ENCODE data around the gene USO1.
"Not testable (repeated sequence)": the region's sequence is repeated elsewhere in the genome, so short reads cannot be mapped to it uniquely, and the experiment has no call there.

The USO1 gene

DNA sequence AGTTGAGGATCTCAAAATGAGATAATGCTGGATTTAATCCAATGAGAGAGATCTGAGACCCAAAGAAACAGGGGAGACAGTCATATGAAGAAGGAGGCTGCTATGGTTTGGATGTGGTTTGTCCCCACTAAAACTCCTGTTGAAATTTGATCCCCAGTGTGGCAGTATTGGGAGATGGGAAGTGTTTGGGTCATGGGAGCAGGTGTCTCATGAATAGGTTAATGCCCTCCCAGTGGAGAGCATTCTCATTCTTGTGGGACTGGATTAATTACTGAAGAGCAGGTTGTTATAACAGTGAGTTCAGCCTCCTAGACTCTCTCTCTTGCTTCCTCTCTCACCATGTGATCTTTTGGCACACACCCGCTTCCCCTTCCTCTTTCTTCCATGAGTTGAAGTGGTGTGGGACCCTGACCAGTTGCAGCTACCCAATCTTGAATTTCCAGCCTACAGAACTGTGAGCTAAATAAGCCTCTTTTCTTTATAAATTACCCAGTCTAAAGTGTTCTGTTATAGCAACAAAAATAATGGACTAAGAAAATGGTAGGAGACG, 107.6 kb downstream of the USO1 start:
- Histone ChIP-seq H3K9me3 (peaks cover 5% of the 10 kb centered on the region; the same call in 1 of the 2 replicates), H3K4me3 (no peak overlapping the region), H3K36me3 (no peaks in the 10 kb centered on the region), H3K4me2 (no peak overlapping the region), H3K27me3 (no peaks in the 10 kb centered on the region), H4K20me1 (no peaks in the 10 kb centered on the region), H3K4me1 (peaks cover 3% of the 10 kb centered on the region; the same call in 1 of the 2 replicates), H3K27ac (no peak overlapping the region), H3K9ac (no peak overlapping the region)
- no peak for TF ChIP-seq Cebpa-rat (IDR thresholded peaks at IDR 0.05)

GRCh38 chr4:75834095-75834771, 109.9 kb downstream of the USO1 start:
- no peaks in the 10 kb centered on the region for H3K27me3 ChIP-seq
- no peak overlapping the region for H3K27ac ChIP-seq
- TF ChIP-seq Cebpa-rat (IDR thresholded peaks at IDR 0.05), result no peak
- no peak overlapping the region for H3K4me3 ChIP-seq
- no peaks in the 10 kb centered on the region for H3K36me3 ChIP-seq
- no peak overlapping the region for H3K4me2 ChIP-seq
- H3K4me1 ChIP-seq, result peaks cover 3% of the 10 kb centered on the region; the same call in 1 of the 2 replicates
- H3K9ac ChIP-seq, result no peak overlapping the region
- H3K9me3 ChIP-seq, result peaks cover 5% of the 10 kb centered on the region; the same call in 1 of the 2 replicates
- no peaks in the 10 kb centered on the region for H4K20me1 ChIP-seq

GRCh38 chr4:75834772-75835154, 110.4 kb downstream of the USO1 start:
- TF ChIP-seq Cebpa-rat (IDR thresholded peaks at IDR 0.05), result no peak
- Histone ChIP-seq H3K4me2 (no peak overlapping the region), H3K36me3 (no peaks in the 10 kb centered on the region)

DNA sequence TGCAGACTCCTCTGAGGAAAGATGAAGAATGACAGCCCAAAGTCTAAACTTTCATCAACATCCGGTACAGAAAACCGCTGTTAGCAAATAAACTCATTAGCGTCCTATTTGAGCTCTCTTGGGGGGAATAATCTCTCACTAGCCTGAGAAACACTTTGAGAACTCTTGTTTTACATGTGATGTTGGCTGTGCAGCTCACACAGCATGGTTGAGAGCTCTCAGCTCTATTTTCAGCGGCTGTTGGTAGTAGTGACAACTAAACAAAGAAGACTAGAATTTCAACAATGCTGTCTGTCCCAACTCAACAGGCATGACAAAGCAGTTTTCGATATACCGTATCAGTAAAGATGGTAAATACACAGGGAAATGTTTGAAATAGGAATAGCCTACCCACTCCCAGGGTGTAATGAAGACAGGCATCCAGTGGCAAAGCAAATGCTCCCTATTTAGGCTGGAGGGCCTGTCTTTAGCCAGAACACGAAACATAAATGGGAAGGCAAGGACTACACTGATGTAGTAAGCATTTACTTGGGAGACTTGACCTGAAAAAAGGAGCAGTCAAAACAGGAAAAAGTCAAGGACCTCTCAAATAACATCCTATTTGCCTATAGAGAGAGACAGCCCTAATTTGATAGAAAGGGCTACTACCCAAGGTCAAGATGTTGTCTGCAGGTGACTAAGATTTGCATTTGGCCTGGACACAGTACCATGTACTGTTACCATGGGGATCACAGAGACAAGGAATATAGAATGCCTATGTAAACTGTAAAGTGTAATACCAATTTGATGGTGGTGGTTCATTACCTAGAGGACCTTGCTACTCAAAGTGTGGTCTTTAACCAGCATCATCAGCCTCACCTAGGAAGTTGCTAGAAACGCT, 117.5 kb downstream of the USO1 start:
- Histone ChIP-seq H3K9me3 (no peaks in the 10 kb centered on the region), H3K9ac (no peak overlapping the region), H3K27ac (no peak overlapping the region), H3K4me1 (no peaks in the 10 kb centered on the region), H3K36me3 (no peaks in the 10 kb centered on the region), H3K4me3 (no peak overlapping the region), H3K27me3 (no peaks in the 10 kb centered on the region), H3K4me2 (no peak overlapping the region), H4K20me1 (no peaks in the 10 kb centered on the region)
- no peak for TF ChIP-seq Cebpa-rat (IDR thresholded peaks at IDR 0.05)

More at GRCh38 chr4:75834772-75835154, 110.4 kb downstream of the USO1 start:
- H3K9me3 ChIP-seq, result peaks cover 5% of the 10 kb centered on the region; the same call in 1 of the 2 replicates
- peaks cover 3% of the 10 kb centered on the region; the same call in 1 of the 2 replicates for H3K4me1 ChIP-seq
- no peak overlapping the region for H3K9ac ChIP-seq
- no peaks in the 10 kb centered on the region for H4K20me1 ChIP-seq
- H3K4me3 ChIP-seq, result no peak overlapping the region
- no peak overlapping the region for H3K27ac ChIP-seq
- no peaks in the 10 kb centered on the region for H3K27me3 ChIP-seq

- no peak overlapping the region for H3K4me2 ChIP-seq
- H3K27ac ChIP-seq, result no peak overlapping the region
- no peaks in the 10 kb centered on the region for H4K20me1 ChIP-seq
- no peaks in the 10 kb centered on the region for H3K36me3 ChIP-seq
- H3K9ac ChIP-seq, result no peak overlapping the region
- no peak for TF ChIP-seq Cebpa-rat (IDR thresholded peaks at IDR 0.05)
- H3K9me3 ChIP-seq, result no peaks in the 10 kb centered on the region
- H3K4me3 ChIP-seq, result no peak overlapping the region
- H3K27me3 ChIP-seq, result no peaks in the 10 kb centered on the region
- no peaks in the 10 kb centered on the region for H3K4me1 ChIP-seq
Measured at GRCh38 chr4:75843596-75843995, 119.2 kb downstream of the USO1 start.

DNA sequence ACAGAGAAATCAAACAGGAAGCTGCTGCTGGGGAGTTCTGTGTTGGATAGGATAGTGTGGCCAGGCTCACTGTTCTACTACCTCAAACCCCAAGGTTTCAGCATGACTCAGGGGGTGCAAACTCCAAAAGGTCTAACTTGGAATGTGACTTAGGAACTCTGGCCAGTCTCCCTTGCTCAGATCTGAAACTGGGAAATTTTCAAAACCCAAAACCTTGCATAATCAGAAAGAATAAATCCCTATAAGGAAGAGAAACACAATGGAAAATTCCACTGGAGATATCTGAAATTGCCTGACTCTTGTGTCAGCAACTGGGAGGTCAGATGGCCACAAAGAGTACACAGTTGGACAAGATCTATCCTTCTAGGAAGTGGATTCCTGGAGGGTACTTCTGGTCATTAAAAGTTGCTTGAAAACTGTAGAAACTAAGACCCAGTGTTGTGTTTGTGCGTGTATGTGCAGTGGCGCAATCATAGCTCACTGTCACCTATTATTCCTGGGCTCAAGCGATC, 119.8 kb downstream of the USO1 start:
- H3K36me3 ChIP-seq, result no peaks in the 10 kb centered on the region
- H4K20me1 ChIP-seq, result no peaks in the 10 kb centered on the region
- no peak overlapping the region for H3K9ac ChIP-seq
- H3K9me3 ChIP-seq, result no peaks in the 10 kb centered on the region
- no peak for TF ChIP-seq Cebpa-rat (IDR thresholded peaks at IDR 0.05)
- no peaks in the 10 kb centered on the region for H3K27me3 ChIP-seq
- no peaks in the 10 kb centered on the region for H3K4me1 ChIP-seq
- no peak overlapping the region for H3K4me3 ChIP-seq
- no peak overlapping the region for H3K4me2 ChIP-seq
- H3K27ac ChIP-seq, result no peak overlapping the region

DNA sequence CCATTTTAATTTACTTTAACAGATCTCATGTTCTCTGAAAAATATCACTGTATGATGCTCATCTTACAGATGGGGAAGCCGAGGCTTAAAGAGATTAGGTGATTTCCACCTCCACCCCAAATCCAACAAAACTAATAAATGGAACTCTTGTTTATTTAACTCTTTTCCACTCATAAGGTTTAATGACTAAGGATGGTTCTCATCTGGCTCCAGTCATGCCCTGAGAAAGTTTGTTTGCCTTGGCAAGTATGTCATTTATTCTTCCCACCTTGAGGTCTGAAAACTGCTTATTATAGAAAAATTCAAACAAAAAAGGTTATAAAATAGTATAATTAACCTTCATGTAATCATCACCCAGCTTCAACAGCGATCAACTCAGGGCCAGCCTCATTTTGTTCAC, 121.6 kb downstream of the USO1 start:
- no peaks in the 10 kb centered on the region for H4K20me1 ChIP-seq
- H3K9ac ChIP-seq, result no peak overlapping the region
- H3K27me3 ChIP-seq, result no peaks in the 10 kb centered on the region
- no peak overlapping the region for H3K27ac ChIP-seq
- no peak overlapping the region for H3K4me3 ChIP-seq
- no peaks in the 10 kb centered on the region for H3K36me3 ChIP-seq
- H3K4me1 ChIP-seq, result peaks cover 7% of the 10 kb centered on the region
- no peak overlapping the region for H3K4me2 ChIP-seq
- no peaks in the 10 kb centered on the region for H3K9me3 ChIP-seq
- no peak for TF ChIP-seq Cebpa-rat (IDR thresholded peaks at IDR 0.05)

DNA sequence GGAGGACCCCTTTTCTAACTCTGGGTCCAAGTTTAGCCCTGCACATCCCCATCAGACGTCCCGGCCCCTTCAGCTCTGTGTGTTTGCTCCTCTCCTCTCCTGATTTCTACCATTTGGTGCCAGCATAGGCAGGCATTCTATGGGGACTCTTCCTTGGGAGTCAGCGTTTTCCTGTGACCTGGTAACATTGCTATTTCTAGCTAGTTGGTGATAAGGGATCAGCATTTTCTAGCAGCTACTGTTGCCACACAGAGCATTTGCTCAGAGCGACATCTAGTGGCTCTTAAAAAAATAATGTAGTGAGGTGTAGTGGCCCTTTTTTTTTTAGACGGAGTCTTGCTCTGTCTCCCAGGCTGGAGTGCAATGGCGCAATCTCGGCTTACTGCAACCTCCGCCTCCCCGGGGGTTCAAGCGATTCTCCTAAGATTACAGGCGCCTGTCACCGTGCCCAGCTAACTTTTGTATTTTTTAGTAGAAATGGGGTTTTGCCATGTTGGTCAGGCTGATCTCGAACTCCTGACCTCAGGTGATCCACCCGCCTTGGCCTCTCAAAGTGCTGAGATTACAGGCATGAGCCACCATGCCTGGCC, 123.9 kb downstream of the USO1 start:
- H3K36me3 ChIP-seq, H3K4me3 ChIP-seq, H3K27me3 ChIP-seq, H3K9me3 ChIP-seq, H3K4me1 ChIP-seq, H4K20me1 ChIP-seq, H3K4me2 ChIP-seq, H3K9ac ChIP-seq, H3K27ac ChIP-seq: not testable (repeated sequence)
- TF ChIP-seq Cebpa-rat (IDR thresholded peaks at IDR 0.05), result peak; percentile 84

GRCh38 chr4:75848891-75849290, 124.5 kb downstream of the USO1 start:
- Histone ChIP-seq H4K20me1 (no peaks in the 10 kb centered on the region), H3K27ac (no peak overlapping the region), H3K36me3 (no peaks in the 10 kb centered on the region), H3K4me1 (peaks cover 7% of the 10 kb centered on the region), H3K4me2 (no peak overlapping the region), H3K9me3 (no peaks in the 10 kb centered on the region), H3K9ac (no peak overlapping the region), H3K27me3 (no peaks in the 10 kb centered on the region), H3K4me3 (no peak overlapping the region)
- TF ChIP-seq Cebpa-rat (IDR thresholded peaks at IDR 0.05), result no peak
